H1 (cell line): ENCODE results near the gene STK16. TPM values are rescaled to one million over a fixed set of nuclear protein-coding genes. Genes with fewer than 3 reads are reported as not detected.

Source experiments
- CTCF ChIA-PET: fragments of 300-600 bp; sonication (Branson Sonifier 250); formaldehyde crosslinking; loops from one replicate; lab custom pipeline; 2021; ENCODE audit not compliant: partially characterized antibody; lab: Charles Lee
- POLR2A ChIA-PET: fragments of 300-600 bp; sonication (Branson Sonifier 250); formaldehyde crosslinking; loops from one replicate; lab custom pipeline; 2021; ENCODE audit warnings: inconsistent platforms; ENCODE audit not compliant: partially characterized antibody; lab: Charles Lee
- DNase-seq, 2 experiments: peaks; one replicate each; pipeline versions ENCODE4 v3.0.0 to v3.0.0-alpha.2; 2010 to 2022; ENCODE audit warnings: low spot score in 2 of 2, low read depth in 1 of 2, mixed read lengths in 1 of 2
- FAIRE-seq: peaks from 2 replicates; lab custom pipeline; 2011; peaks lifted over from hg19 to GRCh38; lab: Jason Lieb, UNC
- H2AFZ ChIP-seq: 2 replicates; pipeline ENCODE4 v1.8.1; 2012; ENCODE audit warnings: low read length, inconsistent platforms
- H2AK5ac ChIP-seq: 2 replicates; pipeline ENCODE4 v1.6.1; 2013; ENCODE audit warnings: low read depth, low read length
- H2BK120ac ChIP-seq: replicated peaks from 2 replicates; pipeline ENCODE3; 2013; ENCODE audit warnings: low read depth, low read length, inconsistent platforms
- H2BK12ac ChIP-seq: 2 replicates; pipeline ENCODE4 v1.6.1; 2013; ENCODE audit warnings: low read depth, low read length
- H2BK15ac ChIP-seq: 2 replicates; pipeline ENCODE4 v1.6.1; 2013; ENCODE audit warnings: low read length
- H2BK20ac ChIP-seq: 2 replicates; pipeline ENCODE4 v1.6.1; 2013; ENCODE audit warnings: low read length
- H2BK5ac ChIP-seq: 2 replicates; pipeline ENCODE4 v1.6.1; 2013; ENCODE audit warnings: low read depth, low read length
- H3K14ac ChIP-seq: 2 replicates; pipeline ENCODE4 v1.6.1; 2013; ENCODE audit warnings: inconsistent platforms; ENCODE audit not compliant: insufficient read length
- H3K18ac ChIP-seq: 2 replicates; pipeline ENCODE4 v1.6.1; 2013; ENCODE audit warnings: low read length; ENCODE audit errors: extremely low read depth
- H3K23ac ChIP-seq: 2 replicates; pipeline ENCODE4 v1.6.1; 2013; ENCODE audit warnings: inconsistent platforms; ENCODE audit not compliant: insufficient read length
- H3K23me2 ChIP-seq: 2 replicates; pipeline ENCODE4 v1.6.1; 2013; ENCODE audit warnings: low read depth, low read length
- H3K27ac ChIP-seq: 2 replicates; pipeline ENCODE4 v1.6.1; 2011; ENCODE audit warnings: low read depth, low read length, inconsistent platforms
- H3K27me3 ChIP-seq, 4 experiments: replicated peaks in 1 of 4; 1 replicate in 1 of 4; 2 replicates in 3 of 4; pipeline versions ENCODE4 v1.6.1 to v1.8.1; 2011 to 2013; ENCODE audit warnings: low read length in 3 of 4, mild to moderate bottlenecking in 3 of 4, inconsistent platforms in 2 of 4, mixed read lengths in 2 of 4, moderate library complexity in 1 of 4; ENCODE audit not compliant: control insufficient read depth in 3 of 4, insufficient read depth in 3 of 4; ENCODE audit errors: extremely low read depth in 1 of 4
- H3K36me3 ChIP-seq, 4 experiments: 2 replicates each; pipeline versions ENCODE4 v1.6.1 to v1.8.1; 2011 to 2013; ENCODE audit warnings: mild to moderate bottlenecking in 4 of 4, low read length in 3 of 4, moderate library complexity in 2 of 4, control low read depth in 1 of 4, inconsistent platforms in 1 of 4; ENCODE audit not compliant: insufficient read depth in 4 of 4, control insufficient read depth in 2 of 4
- H3K4ac ChIP-seq: replicated peaks from 2 replicates; pipeline ENCODE3; 2013; ENCODE audit warnings: low read length, low read depth, mixed read lengths, inconsistent platforms; ENCODE audit not compliant: insufficient read length
- H3K4me1 ChIP-seq, 4 experiments: replicated peaks in 1 of 4; 1 replicate in 1 of 4; 2 replicates in 3 of 4; pipeline versions ENCODE4 v1.6.1 to v1.8.1; 2011 to 2013; ENCODE audit warnings: low read length in 3 of 4, inconsistent platforms in 2 of 4, mixed read lengths in 1 of 4; ENCODE audit not compliant: insufficient read depth in 4 of 4, control insufficient read depth in 3 of 4
- H3K4me2 ChIP-seq, 2 experiments: 2 replicates each; pipeline versions ENCODE4 v1.6.1 to v1.8.1; 2011 to 2013; ENCODE audit warnings: low read depth in 2 of 2, low read length in 2 of 2, control low read depth in 1 of 2, inconsistent platforms in 1 of 2, mild to moderate bottlenecking in 1 of 2; ENCODE audit not compliant: insufficient read depth in 1 of 2
- H3K4me3 ChIP-seq, 4 experiments: fragments of 200-600, 300-600 bp in 1 of 4; sonication (generic), shearing (Covaris generic), sonication (Bioruptor Twin) in 1 of 4; 2 replicates each; pipeline versions ENCODE4 v1.5.1 to v1.8.1; 2011 to 2016; ENCODE audit warnings: low read length in 4 of 4, low read depth in 3 of 4, control low read depth in 2 of 4, inconsistent platforms in 2 of 4, mild to moderate bottlenecking in 2 of 4, mixed read lengths in 1 of 4, moderate library complexity in 1 of 4; ENCODE audit not compliant: insufficient read depth in 2 of 4; ENCODE audit errors: extremely low read depth in 1 of 4
- H3K56ac ChIP-seq: replicated peaks from 2 replicates; pipeline ENCODE3; 2013; ENCODE audit warnings: low read depth, mild to moderate bottlenecking, mixed read lengths, low read length, inconsistent platforms; ENCODE audit not compliant: insufficient read length
- H3K79me1 ChIP-seq: 2 replicates; pipeline ENCODE4 v1.6.1; 2013; ENCODE audit warnings: low read depth, low read length, control low read depth
- H3K79me2 ChIP-seq, 2 experiments: 2 replicates each; pipeline versions ENCODE4 v1.6.1 to v1.8.1; 2012 to 2013; ENCODE audit warnings: low read length in 2 of 2, mild to moderate bottlenecking in 2 of 2, inconsistent platforms in 1 of 2; ENCODE audit not compliant: insufficient read depth in 2 of 2, control insufficient read depth in 1 of 2
- H3K9ac ChIP-seq, 4 experiments: replicated peaks in 1 of 4; 1 replicate in 1 of 4; 2 replicates in 3 of 4; pipeline versions ENCODE4 v1.6.1 to v1.8.1; 2011 to 2013; ENCODE audit warnings: low read depth in 3 of 4, low read length in 3 of 4, control low read depth in 2 of 4, mild to moderate bottlenecking in 2 of 4, moderate library complexity in 2 of 4, inconsistent platforms in 1 of 4; ENCODE audit errors: extremely low read depth in 1 of 4
- H3K9me3 ChIP-seq, 2 experiments: 2 replicates each; pipeline versions ENCODE4 v1.6.1 to v1.8.1; 2012 to 2013; ENCODE audit warnings: mild to moderate bottlenecking in 2 of 2, moderate library complexity in 2 of 2, control low read depth in 1 of 2, inconsistent platforms in 1 of 2, low read depth in 1 of 2, low read length in 1 of 2, mixed read lengths in 1 of 2; ENCODE audit not compliant: insufficient read depth in 2 of 2
- H4K20me1 ChIP-seq, 2 experiments: replicated peaks in 1 of 2; 2 replicates each; pipeline versions ENCODE3 to v1.8.1; 2011 to 2013; ENCODE audit warnings: inconsistent platforms in 2 of 2, low read length in 2 of 2, mild to moderate bottlenecking in 1 of 2; ENCODE audit not compliant: insufficient read depth in 2 of 2, control insufficient read depth in 1 of 2
- H4K5ac ChIP-seq: 2 replicates; pipeline ENCODE4 v1.6.1; 2013; ENCODE audit warnings: low read length, low read depth, mixed read lengths, inconsistent platforms; ENCODE audit not compliant: insufficient read length
- H4K8ac ChIP-seq: 2 replicates; pipeline ENCODE4 v1.8.0; 2013; ENCODE audit warnings: mild to moderate bottlenecking, moderate library complexity, low read length, inconsistent platforms; ENCODE audit not compliant: insufficient read depth; ENCODE audit errors: extremely low read depth
- H4K91ac ChIP-seq: replicated peaks from 2 replicates; pipeline ENCODE3; 2013; ENCODE audit warnings: low read length, mixed read lengths, inconsistent platforms; ENCODE audit not compliant: insufficient read length
- ASH2L ChIP-seq: fragments of 200-600, 300-600 bp; sonication (generic); IDR thresholded peaks from one replicate; pipeline ENCODE4 v1.7.1; 2017; ENCODE audit warnings: low read length
- CTBP2 ChIP-seq: IDR thresholded peaks from 2 replicates; pipeline ENCODE4 v1.7.0; 2011; ENCODE audit warnings: borderline replicate concordance, mild to moderate bottlenecking, moderate library complexity, mixed read lengths, low read length; ENCODE audit not compliant: insufficient read depth, insufficient read length
- EZH2 ChIP-seq: fragments of 200-600 bp; sonication (generic); IDR thresholded peaks from 2 replicates; pipeline ENCODE4 v1.7.1; 2012; ENCODE audit warnings: low read depth, mild to moderate bottlenecking, moderate library complexity, low read length, inconsistent platforms; ENCODE audit not compliant: severe bottlenecking
- POLR2AphosphoS5 ChIP-seq: IDR thresholded peaks from 2 replicates; pipeline ENCODE4 v1.6.1; 2011; ENCODE audit warnings: low read depth, low read length
- TEAD4 ChIP-seq: IDR thresholded peaks from 2 replicates; pipeline ENCODE4 v1.6.1; 2012; ENCODE audit warnings: low read depth, low read length, inconsistent platforms, mixed read lengths
- WGBS, 2 experiments: shearing (Covaris generic) in 1 of 2; methylation state at CpG; one replicate each; pipeline versions ENCODE4 v1.1.6 to v1.1.7; 2013 to 2015; ENCODE audit warnings: low lambda C conversion rate in 2 of 2, mixed read lengths in 2 of 2, inconsistent platforms in 1 of 2, low coverage in 1 of 2, missing lambda C conversion rate in 1 of 2; ENCODE audit not compliant: insufficient replicate concordance in 2 of 2, insufficient coverage in 1 of 2, insufficient read length in 1 of 2; ENCODE audit errors: extremely low coverage in 1 of 2, missing lambda C conversion rate in 1 of 2; 5-methylcytosine and 5-hydroxymethylcytosine counted together
- polyA plus RNA-seq, 7 experiments: library from polyadenylated mRNA; depleted of rRNA in 3 of 7; stranded (reverse) in 5 of 7; unstranded in 2 of 7; fragments of >200 nt in 5 of 7; fragments of 200-250 nt in 2 of 7; gene quantifications; 1 replicate in 5 of 7; 2 replicates in 1 of 7; 4 replicates in 1 of 7; pipeline versions ENCODE4 v1.2.1 to v1.2.3, GENCODE V29; 2011 to 2013; ENCODE audit warnings: missing spikeins in 2 of 7, mixed read lengths in 2 of 7
- total RNA-seq: library from RNA; stranded (reverse); fragmentation: NEBNext Ultra II Directional; extraction: Animal tissue kit (Norgen Biotek cat#: 25700); gene quantifications from 2 replicates; pipeline ENCODE4 v1.2.1, GENCODE V29; 2021

STK16 gene
- total and polyA plus RNA-seq, 2 of the 8 experiments (the other 6 are each of a cell fraction or from before 2014, with no cell fraction given) = 21.3 to 51.4 TPM

DNA sequence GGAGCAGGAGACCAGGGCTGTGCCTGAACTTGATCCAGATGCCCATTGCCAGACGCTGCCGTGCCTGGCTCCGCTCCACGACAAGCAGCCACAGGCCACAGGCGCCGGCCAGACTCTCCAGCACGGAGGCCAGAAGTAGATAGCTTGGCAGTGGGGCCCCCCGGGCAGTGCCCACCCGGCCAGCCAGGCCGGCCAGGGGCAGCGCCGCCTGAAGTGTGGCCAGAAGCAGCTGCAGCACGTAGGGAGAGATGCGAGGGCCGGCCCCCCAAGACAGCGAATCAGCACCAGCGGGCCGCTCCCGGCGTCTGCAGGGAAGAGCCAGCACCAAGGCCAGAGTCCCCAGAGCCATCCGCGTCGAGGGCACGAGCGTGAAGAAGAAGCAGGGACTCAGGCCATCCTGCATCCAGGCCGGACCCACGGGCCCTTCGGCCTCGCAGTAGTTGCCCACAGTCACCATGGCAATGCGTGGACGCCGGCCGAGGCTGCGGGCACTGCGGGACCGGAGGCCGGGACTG lies 27.0 kb upstream of the STK16 start:
- Histone ChIP-seq H4K8ac (peak overlapping the region; percentile 95), H3K27me3 (no peaks in the 10 kb centered on the region; a peak in 1 of 7 replicates), H3K4ac (peak overlapping the region; percentile 99), H3K9ac (peak overlapping the region; percentile 59 to 93 (median 88); a peak in 6 of 7 replicates), H2BK120ac (no peak overlapping the region), H2BK5ac (peak overlapping the region; percentile 97), H2AK5ac (no peak overlapping the region), H3K56ac (peak overlapping the region; percentile 93), H4K91ac (peak overlapping the region; percentile 100), H3K4me3 (peak overlapping the region; percentile 66 to 80 (median 75)), H3K4me2 (peak overlapping the region; percentile 88 to 96), H3K79me2 (no peaks in the 10 kb centered on the region), H2AFZ (no peak overlapping the region; the same call in 1 of the 2 replicates), H3K27ac (peak overlapping the region; percentile 3; the same call in 1 of the 2 replicates), H2BK15ac (no peak overlapping the region), H4K20me1 (peaks cover 0 to 2% of the 10 kb centered on the region in 2 experiments), H2BK12ac (peak overlapping the region; percentile 90; the same call in 1 of the 2 replicates), H4K5ac (peak overlapping the region; percentile 96), H3K23ac (no peak overlapping the region), H3K79me1 (no peaks in the 10 kb centered on the region), H3K36me3 (peaks cover 11 to 43% (median 30%) of the 10 kb centered on the region in 4 experiments; a peak in 7 of 8 replicates), H3K9me3 (no peaks in the 10 kb centered on the region), H3K18ac (peak overlapping the region; percentile 98), H2BK20ac (no peak overlapping the region), H3K4me1 (peaks cover 0 to 12% (median 6%) of the 10 kb centered on the region in 4 experiments; a peak in 3 of 7 replicates), H3K23me2 (peaks cover 14% of the 10 kb centered on the region), H3K14ac (no peak overlapping the region)
- WGBS, 2 experiments = 2% methylated on average over 27 of the region's 37 CpGs; no CpG with 5 or more reads in 1 of the 2 experiments
- FAIRE-seq (no peak), DNase-seq (peak in 1 of 2 experiments; percentile 90)
- ChIA-PET POLR2A (interaction anchor here (0.8 to 14.0 kb wide), 28 partner anchors 9 to 106 kb away, joined by 3 to 190 read pairs (median 6); partner anchors contain the start of genes ANKZF1, ATG9A, CNPPD1 and DNAJB2), CTCF (interaction anchor here (0.6 to 1.8 kb wide), 3 partner anchors 26 to 60 kb away, joined by 3 to 4 read pairs (median 3); no protein-coding TSS in a partner anchor)
- TF ChIP-seq CTBP2 = no peak
- TF ChIP-seq EZH2 = no peak
- TF ChIP-seq POLR2AphosphoS5 = no peak
- peak; percentile 0 for TF ChIP-seq ASH2L
- TF ChIP-seq TEAD4 = no peak
